ENCODE results near the gene INPP5A. TPM values are rescaled to one million over a fixed set of nuclear protein-coding genes. Genes with fewer than 3 reads are reported as not detected.

Gene INPP5A
- total and polyA plus RNA-seq, 9 of the 15 experiments (the other 6 are each of a cell fraction or from before 2014, with no cell fraction given): 0.66 to 11.6 (median 7.7) TPM

DNA sequence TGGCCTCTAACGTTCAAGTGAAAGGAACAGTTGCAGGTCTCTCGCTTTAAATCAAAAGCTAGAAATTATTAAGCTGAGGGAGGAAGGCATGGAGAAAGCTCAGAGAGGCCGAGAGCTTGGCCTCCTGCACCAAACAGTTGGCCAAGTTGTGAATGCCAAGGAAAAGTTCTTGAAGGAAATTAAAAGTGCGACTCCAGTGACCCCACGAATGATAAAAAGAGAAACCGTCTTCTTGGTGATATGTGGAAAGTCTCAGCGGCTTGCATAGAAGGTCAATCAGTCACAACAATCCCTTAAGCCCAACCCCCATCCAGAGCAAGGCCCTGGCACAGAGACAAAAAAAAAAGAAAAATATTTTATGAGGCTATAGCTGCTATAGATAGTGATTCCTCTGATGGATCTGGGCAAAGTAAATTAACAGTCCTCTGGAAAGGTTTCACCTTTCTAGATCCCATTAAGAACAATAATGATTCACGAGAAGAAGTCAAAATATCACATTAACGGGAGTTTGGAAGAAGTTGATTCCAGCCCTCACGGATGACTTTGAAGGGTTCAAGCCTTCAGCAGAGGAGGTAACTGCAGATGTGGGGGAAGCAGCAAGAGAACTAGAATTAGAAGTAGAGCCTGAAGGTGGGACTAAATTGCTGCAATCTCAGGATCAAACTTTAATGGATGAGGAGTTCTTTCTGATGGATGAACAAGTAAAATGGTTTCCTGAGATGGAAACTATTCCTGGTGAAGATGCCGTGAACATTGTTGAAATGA is 42.5 kb upstream of the INPP5A start:
- TF ChIP-seq BCL6 (CRISPR knock-in tag; IDR thresholded peaks at IDR 0.05): no peak
- TF ChIP-seq ZNF583 (CRISPR knock-in tag; IDR thresholded peaks at IDR 0.05): no peak
- TF ChIP-seq CEBPB (tag; IDR thresholded peaks at IDR 0.05): no peak
- TF ChIP-seq ZBTB7A (IDR thresholded peaks at IDR 0.05; ENCODE audit: borderline replicate concordance, control insufficient read depth, low read depth, low read length): no peak
- TF ChIP-seq BRF1 (IDR thresholded peaks at IDR 0.05; ENCODE audit: borderline replicate concordance, extremely low read depth, insufficient read length): no peak
- TF ChIP-seq, protein P1, sequence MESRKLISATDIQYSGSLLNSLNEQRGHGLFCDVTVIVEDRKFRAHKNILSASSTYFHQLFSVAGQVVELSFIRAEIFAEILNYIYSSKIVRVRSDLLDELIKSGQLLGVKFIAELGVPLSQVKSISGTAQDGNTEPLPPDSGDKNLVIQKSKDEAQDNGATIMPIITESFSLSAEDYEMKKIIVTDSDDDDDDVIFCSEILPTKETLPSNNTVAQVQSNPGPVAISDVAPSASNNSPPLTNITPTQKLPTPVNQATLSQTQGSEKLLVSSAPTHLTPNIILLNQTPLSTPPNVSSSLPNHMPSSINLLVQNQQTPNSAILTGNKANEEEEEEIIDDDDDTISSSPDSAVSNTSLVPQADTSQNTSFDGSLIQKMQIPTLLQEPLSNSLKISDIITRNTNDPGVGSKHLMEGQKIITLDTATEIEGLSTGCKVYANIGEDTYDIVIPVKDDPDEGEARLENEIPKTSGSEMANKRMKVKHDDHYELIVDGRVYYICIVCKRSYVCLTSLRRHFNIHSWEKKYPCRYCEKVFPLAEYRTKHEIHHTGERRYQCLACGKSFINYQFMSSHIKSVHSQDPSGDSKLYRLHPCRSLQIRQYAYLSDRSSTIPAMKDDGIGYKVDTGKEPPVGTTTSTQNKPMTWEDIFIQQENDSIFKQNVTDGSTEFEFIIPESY (CRISPR knock-in tag; IDR thresholded peaks at IDR 0.05): no peak
- no peak for TF ChIP-seq SAFB (IDR thresholded peaks at IDR 0.05; ENCODE audit: borderline replicate concordance, low read depth, low read length)
- no peak for TF ChIP-seq SREBF2 (CRISPR knock-in tag; IDR thresholded peaks at IDR 0.05)
- TF ChIP-seq, protein P2, sequence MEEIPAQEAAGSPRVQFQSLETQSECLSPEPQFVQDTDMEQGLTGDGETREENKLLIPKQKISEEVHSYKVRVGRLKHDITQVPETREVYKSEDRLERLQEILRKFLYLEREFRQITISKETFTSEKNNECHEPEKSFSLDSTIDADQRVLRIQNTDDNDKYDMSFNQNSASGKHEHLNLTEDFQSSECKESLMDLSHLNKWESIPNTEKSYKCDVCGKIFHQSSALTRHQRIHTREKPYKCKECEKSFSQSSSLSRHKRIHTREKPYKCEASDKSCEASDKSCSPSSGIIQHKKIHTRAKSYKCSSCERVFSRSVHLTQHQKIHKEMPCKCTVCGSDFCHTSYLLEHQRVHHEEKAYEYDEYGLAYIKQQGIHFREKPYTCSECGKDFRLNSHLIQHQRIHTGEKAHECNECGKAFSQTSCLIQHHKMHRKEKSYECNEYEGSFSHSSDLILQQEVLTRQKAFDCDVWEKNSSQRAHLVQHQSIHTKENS (CRISPR knock-in tag; IDR thresholded peaks at IDR 0.05): no peak
- DNase-seq (ENCODE audit: extremely low read depth in 1 of 4, low spot score in 3 of 4) (no peak), ATAC-seq (no peak), FAIRE-seq (no peak)
- Histone ChIP-seq H3K79me2 (ENCODE audit: control insufficient read depth, insufficient read depth, low read length) (no peaks in the 10 kb centered on the region), H3K27ac (ENCODE audit: extremely low read depth, low read depth, low read length) (no peak overlapping the region), H3K4me3 (no peak overlapping the region), H3K9me3 (replicated peaks; ENCODE audit: control insufficient read depth, insufficient read depth, low read depth, low read length) (no peaks in the 10 kb centered on the region), H3K27me3 (ENCODE audit: control insufficient read depth in 2 of 2, insufficient read depth in 2 of 2, low read length in 2 of 2) (peaks cover 18 to 64% of the 10 kb centered on the region in 2 experiments; a peak in 3 of 5 replicates), H3K9ac (ENCODE audit: insufficient read depth in 1 of 2, low read depth in 2 of 2, low read length in 2 of 2) (no peak overlapping the region), H3K9me1 (ENCODE audit: control insufficient read depth, insufficient read depth, low read length) (peaks cover 3% of the 10 kb centered on the region), H3K36me3 (ENCODE audit: control insufficient read depth, insufficient read depth, low read length) (no peaks in the 10 kb centered on the region), H3K4me1 (replicated peaks in 1 of 2; ENCODE audit: control insufficient read depth in 2 of 2, insufficient read depth in 2 of 2, low read length in 2 of 2) (peaks cover 0 to 5% of the 10 kb centered on the region in 2 experiments; a peak in 2 of 5 replicates), H2AFZ (ENCODE audit: low read depth, low read length) (no peak overlapping the region), H3K4me2 (ENCODE audit: insufficient read depth, low read length) (no peak overlapping the region), H4K20me1 (replicated peaks; ENCODE audit: control insufficient read depth, insufficient read depth, low read length) (no peaks in the 10 kb centered on the region)
- WGBS (ENCODE audit: insufficient coverage, low coverage, missing lambda C conversion rate): 0% methylated on average over 9 of the region's 11 CpGs
- no TSS peak for BruUV-seq (replicated peaks)
- intact Hi-C loops (cut with micrococcal nuclease): no loop called here
- ChIA-PET CTCF (ENCODE audit: low intra/inter-chr PET ratio) (no interaction called here), POLR2A (interaction anchor here (0.6 kb wide), 1 partner anchor 42 kb away, joined by 3 read pairs; no protein-coding TSS in a partner anchor)
- in situ Hi-C loops (cut with MboI): no loop called here

Data from K562 (cell line).